GM23338 (cell line): Measurements from ENCODE around the gene SSH2. TPM values are rescaled to one million over a fixed set of nuclear protein-coding genes. Genes with fewer than 3 reads are reported as not detected.

Source experiments
- ATAC-seq: fragments of 200-7000 bp; cut with Tn5 transposase; 3 replicates; pipeline ENCODE4 v1.9.1; 2020
- DNase-seq: peaks from one replicate; pipeline ENCODE4 v3.0.0-alpha.2; 2015; ENCODE audit warnings: low spot score
- H2AFZ ChIP-seq: fragments of 200-600 bp; sonication (generic); 2 replicates; pipeline ENCODE4 v1.8.0; 2016; ENCODE audit warnings: antibody characterized with exemption, mild to moderate bottlenecking, moderate library complexity
- H3F3A ChIP-seq: fragments of 200-600 bp; sonication (generic); replicated peaks from 2 replicates; pipeline ENCODE4 v1.8.0; 2017; ENCODE audit warnings: antibody characterized with exemption, mixed run types, low read depth
- H3K27ac ChIP-seq: fragments of 200-600 bp; sonication (generic); 2 replicates; pipeline ENCODE4 v1.6.1; 2016; ENCODE audit warnings: low read depth
- H3K27me3 ChIP-seq: fragments of 200-600 bp; sonication (generic); 2 replicates; pipeline ENCODE4 v1.8.0; 2016; ENCODE audit warnings: mild to moderate bottlenecking, mixed run types, moderate library complexity; ENCODE audit not compliant: insufficient read depth
- H3K36me3 ChIP-seq: fragments of 200-600 bp; sonication (generic); 2 replicates; pipeline ENCODE4 v1.8.0; 2016; ENCODE audit warnings: mild to moderate bottlenecking; ENCODE audit not compliant: insufficient read depth
- H3K4me1 ChIP-seq: fragments of 200-600 bp; sonication (generic); 2 replicates; pipeline ENCODE4 v1.8.0; 2016; ENCODE audit warnings: mild to moderate bottlenecking, moderate library complexity; ENCODE audit not compliant: insufficient read depth
- H3K4me2 ChIP-seq: fragments of 200-600 bp; sonication (generic); 2 replicates; pipeline ENCODE4 v1.7.1; 2017; ENCODE audit warnings: mixed run types
- H3K4me3 ChIP-seq: fragments of 200-600 bp; sonication (generic); 2 replicates; pipeline ENCODE4 v1.6.1; 2016; ENCODE audit warnings: mixed run types
- H3K79me2 ChIP-seq: fragments of 200-600 bp; sonication (generic); replicated peaks from 2 replicates; pipeline ENCODE4 v1.8.0; 2017; ENCODE audit warnings: mild to moderate bottlenecking; ENCODE audit not compliant: insufficient read depth
- H3K9me2 ChIP-seq: fragments of 200-600 bp; sonication (generic); 2 replicates; pipeline ENCODE4 v1.8.0; 2017; ENCODE audit not compliant: insufficient read depth
- H4K20me1 ChIP-seq: fragments of 200-600 bp; sonication (generic); replicated peaks from 2 replicates; pipeline ENCODE4 v1.8.0; 2017; ENCODE audit warnings: mild to moderate bottlenecking; ENCODE audit not compliant: insufficient read depth
- H3K27ac Mint-ChIP-seq: 2 replicates; pipeline ENCODE4 v1.8.0; 2020; ENCODE audit warnings: inconsistent platforms, mild to moderate bottlenecking, moderate library complexity, mixed read lengths
- H3K27me3 Mint-ChIP-seq: 3 replicates; pipeline ENCODE4 v1.8.0; 2022; ENCODE audit warnings: low read depth, mild to moderate bottlenecking, moderate library complexity, mixed read lengths, inconsistent platforms; ENCODE audit not compliant: insufficient read depth, poor library complexity
- H3K36me3 Mint-ChIP-seq: 3 replicates; pipeline ENCODE4 v1.8.0; 2021; ENCODE audit warnings: low read depth, mild to moderate bottlenecking, inconsistent platforms, moderate library complexity, mixed read lengths
- H3K4me1 Mint-ChIP-seq: 3 replicates; pipeline ENCODE4 v1.8.0; 2020; ENCODE audit warnings: mild to moderate bottlenecking, inconsistent platforms, mixed read lengths
- H3K4me3 Mint-ChIP-seq: 3 replicates; pipeline ENCODE4 v1.8.0; 2021; ENCODE audit warnings: moderate library complexity, mild to moderate bottlenecking, inconsistent platforms, mixed read lengths
- H3K9me3 Mint-ChIP-seq: 3 replicates; pipeline ENCODE4 v1.8.0; 2020; ENCODE audit warnings: moderate library complexity, mild to moderate bottlenecking, inconsistent platforms, mixed read lengths
- EZH2phosphoT487 ChIP-seq: fragments of 200-600 bp; sonication (generic); IDR thresholded peaks from one replicate; pipeline ENCODE4 v1.8.1; 2018; ENCODE audit warnings: antibody characterized with exemption; ENCODE audit not compliant: unreplicated experiment
- POLR2AphosphoS5 ChIP-seq: IDR thresholded peaks from 2 replicates; pipeline ENCODE4 v1.6.1; 2016; ENCODE audit warnings: antibody characterized with exemption, low read depth
- STAT1 ChIP-seq: IDR thresholded peaks from one replicate; pipeline ENCODE4 v1.6.1; 2016; ENCODE audit warnings: antibody characterized with exemption; ENCODE audit not compliant: unreplicated experiment
- ZNF114 ChIP-seq: fragments of 250-450 bp; sonication (Bioruptor Pico); IDR thresholded peaks from 2 replicates; pipeline ENCODE4 v1.5.0; 2020; ENCODE audit warnings: mild to moderate bottlenecking, moderate library complexity
- ZNF331 ChIP-seq: fragments of 250-450 bp; sonication (Bioruptor Pico); IDR thresholded peaks from 2 replicates; pipeline ENCODE4 v1.5.0; 2020; ENCODE audit warnings: low read depth, mild to moderate bottlenecking, moderate library complexity
- polyA plus RNA-seq: library from polyadenylated mRNA; unstranded; fragments of >200 nt; fragmentation: Nextera tagmentation; extraction: Ambion mirVana; gene quantifications from 2 replicates; pipeline ENCODE4 v1.2.1, GENCODE V29; 2016
- total RNA-seq: library from RNA; depleted of rRNA; stranded (reverse); fragments of >200 nt; shearing (Covaris generic); gene quantifications from 2 replicates; pipeline ENCODE4 v1.2.3, GENCODE V29; 2014
- TF ChIP-seq, protein P1 (sequence below), 2 experiments: fragments of 200-600 bp in 1 of 2; sonication (generic) in 1 of 2; conservative IDR thresholded peaks; 2 replicates each; pipeline versions ENCODE4 v1.5.1 to v1.6.1; 2016 to 2017; ENCODE audit warnings: antibody characterized with exemption in 2 of 2, low read depth in 2 of 2, mild to moderate bottlenecking in 2 of 2, moderate library complexity in 1 of 2
- TF ChIP-seq, protein P2 (sequence below): fragments of 250-450 bp; sonication (Bioruptor Pico); IDR thresholded peaks from 2 replicates; pipeline ENCODE4 v1.5.0; 2020; ENCODE audit warnings: mild to moderate bottlenecking, moderate library complexity
- TF ChIP-seq, protein P3 (sequence below): IDR thresholded peaks from 2 replicates; pipeline ENCODE4 v1.6.1; 2016; ENCODE audit warnings: antibody characterized with exemption

Gene SSH2
- total and polyA plus RNA-seq, 2 experiments from 2014 or later, result 9.9 to 12.1 TPM

DNA sequence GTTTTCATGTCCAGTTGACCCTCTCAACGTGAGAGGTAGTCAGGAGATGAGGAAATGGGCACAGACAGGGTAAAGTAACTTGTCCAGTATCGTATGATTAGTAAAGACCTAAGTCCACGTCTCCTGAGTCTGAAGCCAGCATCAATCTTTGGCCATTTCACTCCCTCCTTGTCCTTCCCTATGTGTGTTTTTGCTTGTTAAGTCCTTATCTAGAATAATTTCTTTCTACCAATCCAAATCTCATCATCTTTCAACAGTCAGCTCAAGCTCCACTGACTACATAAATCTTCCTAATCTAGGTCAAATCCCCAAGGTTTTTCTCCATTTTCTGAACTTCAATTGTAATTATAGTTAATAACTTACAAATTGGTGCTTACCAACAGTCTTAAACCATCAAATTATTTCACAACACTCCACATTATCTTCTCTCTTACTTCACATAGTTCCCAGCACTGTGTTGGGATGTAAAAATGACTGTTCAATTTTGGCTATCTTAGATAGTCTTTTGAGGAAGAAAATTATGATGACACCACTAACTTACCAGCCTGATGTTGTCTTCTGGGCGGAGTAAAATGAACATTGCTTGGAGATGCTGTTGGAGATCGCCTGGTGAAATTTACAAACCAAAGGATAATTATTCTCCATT, 235.0 kb downstream of the SSH2 start (continued):
- TF ChIP-seq, protein P1, sequence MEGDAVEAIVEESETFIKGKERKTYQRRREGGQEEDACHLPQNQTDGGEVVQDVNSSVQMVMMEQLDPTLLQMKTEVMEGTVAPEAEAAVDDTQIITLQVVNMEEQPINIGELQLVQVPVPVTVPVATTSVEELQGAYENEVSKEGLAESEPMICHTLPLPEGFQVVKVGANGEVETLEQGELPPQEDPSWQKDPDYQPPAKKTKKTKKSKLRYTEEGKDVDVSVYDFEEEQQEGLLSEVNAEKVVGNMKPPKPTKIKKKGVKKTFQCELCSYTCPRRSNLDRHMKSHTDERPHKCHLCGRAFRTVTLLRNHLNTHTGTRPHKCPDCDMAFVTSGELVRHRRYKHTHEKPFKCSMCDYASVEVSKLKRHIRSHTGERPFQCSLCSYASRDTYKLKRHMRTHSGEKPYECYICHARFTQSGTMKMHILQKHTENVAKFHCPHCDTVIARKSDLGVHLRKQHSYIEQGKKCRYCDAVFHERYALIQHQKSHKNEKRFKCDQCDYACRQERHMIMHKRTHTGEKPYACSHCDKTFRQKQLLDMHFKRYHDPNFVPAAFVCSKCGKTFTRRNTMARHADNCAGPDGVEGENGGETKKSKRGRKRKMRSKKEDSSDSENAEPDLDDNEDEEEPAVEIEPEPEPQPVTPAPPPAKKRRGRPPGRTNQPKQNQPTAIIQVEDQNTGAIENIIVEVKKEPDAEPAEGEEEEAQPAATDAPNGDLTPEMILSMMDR (conservative IDR thresholded peaks at IDR 0.05; ENCODE audit: low read depth in 2 of 2), result no peak
- TF ChIP-seq, protein P2, sequence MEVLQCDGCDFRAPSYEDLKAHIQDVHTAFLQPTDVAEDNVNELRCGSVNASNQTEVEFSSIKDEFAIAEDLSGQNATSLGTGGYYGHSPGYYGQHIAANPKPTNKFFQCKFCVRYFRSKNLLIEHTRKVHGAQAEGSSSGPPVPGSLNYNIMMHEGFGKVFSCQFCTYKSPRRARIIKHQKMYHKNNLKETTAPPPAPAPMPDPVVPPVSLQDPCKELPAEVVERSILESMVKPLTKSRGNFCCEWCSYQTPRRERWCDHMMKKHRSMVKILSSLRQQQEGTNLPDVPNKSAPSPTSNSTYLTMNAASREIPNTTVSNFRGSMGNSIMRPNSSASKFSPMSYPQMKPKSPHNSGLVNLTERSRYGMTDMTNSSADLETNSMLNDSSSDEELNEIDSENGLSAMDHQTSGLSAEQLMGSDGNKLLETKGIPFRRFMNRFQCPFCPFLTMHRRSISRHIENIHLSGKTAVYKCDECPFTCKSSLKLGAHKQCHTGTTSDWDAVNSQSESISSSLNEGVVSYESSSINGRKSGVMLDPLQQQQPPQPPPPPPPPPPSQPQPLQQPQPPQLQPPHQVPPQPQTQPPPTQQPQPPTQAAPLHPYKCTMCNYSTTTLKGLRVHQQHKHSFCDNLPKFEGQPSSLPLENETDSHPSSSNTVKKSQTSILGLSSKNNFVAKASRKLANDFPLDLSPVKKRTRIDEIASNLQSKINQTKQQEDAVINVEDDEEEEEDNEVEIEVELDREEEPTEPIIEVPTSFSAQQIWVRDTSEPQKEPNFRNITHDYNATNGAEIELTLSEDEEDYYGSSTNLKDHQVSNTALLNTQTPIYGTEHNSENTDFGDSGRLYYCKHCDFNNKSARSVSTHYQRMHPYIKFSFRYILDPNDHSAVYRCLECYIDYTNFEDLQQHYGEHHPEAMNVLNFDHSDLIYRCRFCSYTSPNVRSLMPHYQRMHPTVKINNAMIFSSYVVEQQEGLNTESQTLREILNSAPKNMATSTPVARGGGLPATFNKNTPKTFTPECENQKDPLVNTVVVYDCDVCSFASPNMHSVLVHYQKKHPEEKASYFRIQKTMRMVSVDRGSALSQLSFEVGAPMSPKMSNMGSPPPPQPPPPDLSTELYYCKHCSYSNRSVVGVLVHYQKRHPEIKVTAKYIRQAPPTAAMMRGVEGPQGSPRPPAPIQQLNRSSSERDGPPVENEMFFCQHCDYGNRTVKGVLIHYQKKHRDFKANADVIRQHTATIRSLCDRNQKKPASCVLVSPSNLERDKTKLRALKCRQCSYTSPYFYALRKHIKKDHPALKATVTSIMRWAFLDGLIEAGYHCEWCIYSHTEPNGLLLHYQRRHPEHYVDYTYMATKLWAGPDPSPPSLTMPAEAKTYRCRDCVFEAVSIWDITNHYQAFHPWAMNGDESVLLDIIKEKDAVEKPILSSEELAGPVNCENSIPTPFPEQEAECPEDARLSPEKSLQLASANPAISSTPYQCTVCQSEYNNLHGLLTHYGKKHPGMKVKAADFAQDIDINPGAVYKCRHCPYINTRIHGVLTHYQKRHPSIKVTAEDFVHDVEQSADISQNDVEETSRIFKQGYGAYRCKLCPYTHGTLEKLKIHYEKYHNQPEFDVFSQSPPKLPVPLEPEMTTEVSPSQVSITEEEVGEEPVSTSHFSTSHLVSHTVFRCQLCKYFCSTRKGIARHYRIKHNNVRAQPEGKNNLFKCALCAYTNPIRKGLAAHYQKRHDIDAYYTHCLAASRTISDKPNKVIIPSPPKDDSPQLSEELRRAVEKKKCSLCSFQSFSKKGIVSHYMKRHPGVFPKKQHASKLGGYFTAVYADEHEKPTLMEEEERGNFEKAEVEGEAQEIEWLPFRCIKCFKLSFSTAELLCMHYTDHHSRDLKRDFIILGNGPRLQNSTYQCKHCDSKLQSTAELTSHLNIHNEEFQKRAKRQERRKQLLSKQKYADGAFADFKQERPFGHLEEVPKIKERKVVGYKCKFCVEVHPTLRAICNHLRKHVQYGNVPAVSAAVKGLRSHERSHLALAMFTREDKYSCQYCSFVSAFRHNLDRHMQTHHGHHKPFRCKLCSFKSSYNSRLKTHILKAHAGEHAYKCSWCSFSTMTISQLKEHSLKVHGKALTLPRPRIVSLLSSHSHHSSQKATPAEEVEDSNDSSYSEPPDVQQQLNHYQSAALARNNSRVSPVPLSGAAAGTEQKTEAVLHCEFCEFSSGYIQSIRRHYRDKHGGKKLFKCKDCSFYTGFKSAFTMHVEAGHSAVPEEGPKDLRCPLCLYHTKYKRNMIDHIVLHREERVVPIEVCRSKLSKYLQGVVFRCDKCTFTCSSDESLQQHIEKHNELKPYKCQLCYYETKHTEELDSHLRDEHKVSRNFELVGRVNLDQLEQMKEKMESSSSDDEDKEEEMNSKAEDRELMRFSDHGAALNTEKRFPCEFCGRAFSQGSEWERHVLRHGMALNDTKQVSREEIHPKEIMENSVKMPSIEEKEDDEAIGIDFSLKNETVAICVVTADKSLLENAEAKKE (CRISPR knock-in tag), result no peak
- TF ChIP-seq, protein P3, sequence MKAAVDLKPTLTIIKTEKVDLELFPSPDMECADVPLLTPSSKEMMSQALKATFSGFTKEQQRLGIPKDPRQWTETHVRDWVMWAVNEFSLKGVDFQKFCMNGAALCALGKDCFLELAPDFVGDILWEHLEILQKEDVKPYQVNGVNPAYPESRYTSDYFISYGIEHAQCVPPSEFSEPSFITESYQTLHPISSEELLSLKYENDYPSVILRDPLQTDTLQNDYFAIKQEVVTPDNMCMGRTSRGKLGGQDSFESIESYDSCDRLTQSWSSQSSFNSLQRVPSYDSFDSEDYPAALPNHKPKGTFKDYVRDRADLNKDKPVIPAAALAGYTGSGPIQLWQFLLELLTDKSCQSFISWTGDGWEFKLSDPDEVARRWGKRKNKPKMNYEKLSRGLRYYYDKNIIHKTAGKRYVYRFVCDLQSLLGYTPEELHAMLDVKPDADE, result no peak
- TF ChIP-seq ZNF331 (CRISPR knock-in tag), result no peak
- TF ChIP-seq POLR2AphosphoS5, result no peak

DNA sequence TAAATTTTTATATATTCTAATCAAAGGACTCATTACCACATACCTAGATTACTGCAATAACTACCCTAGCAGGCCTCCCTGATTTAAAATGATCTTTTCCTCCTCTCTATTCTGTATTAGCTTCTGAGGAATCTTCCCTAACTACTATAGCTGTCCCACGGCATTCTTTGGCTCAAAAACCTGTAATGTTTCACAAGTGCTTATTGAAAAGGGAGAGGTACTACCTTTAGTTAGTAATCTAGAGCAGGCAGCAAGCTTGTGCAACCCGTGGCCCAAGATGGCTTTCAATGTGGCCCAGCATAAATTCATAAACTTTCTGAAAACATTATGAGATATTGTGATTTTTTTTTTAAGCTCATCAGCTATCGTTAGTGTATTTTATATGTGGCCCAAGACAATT, 236.3 kb downstream of the SSH2 start:
- ATAC-seq (no peak), DNase-seq (no peak)
- Mint-ChIP-seq H3K4me1 (no peaks in the 10 kb centered on the region), H3K9me3 (no peaks in the 10 kb centered on the region), H3K36me3 (no peaks in the 10 kb centered on the region), H3K27me3 (no peaks in the 10 kb centered on the region), H3K4me3 (no peak overlapping the region), H3K27ac (no peak overlapping the region)
- Histone ChIP-seq H4K20me1 (no peaks in the 10 kb centered on the region), H3K4me2 (no peak overlapping the region), H3K36me3 (no peaks in the 10 kb centered on the region), H3F3A (no peaks in the 10 kb centered on the region), H3K4me3 (no peak overlapping the region), H3K79me2 (no peaks in the 10 kb centered on the region), H3K27me3 (no peaks in the 10 kb centered on the region), H3K9me2 (no peaks in the 10 kb centered on the region), H3K4me1 (no peaks in the 10 kb centered on the region), H3K27ac (no peak overlapping the region), H2AFZ (no peak overlapping the region)
- no peak for TF ChIP-seq POLR2AphosphoS5
- TF ChIP-seq EZH2phosphoT487, result no peak
- TF ChIP-seq, protein P1 (conservative IDR thresholded peaks at IDR 0.05; ENCODE audit: low read depth in 2 of 2), result no peak
- TF ChIP-seq ZNF114, result no peak
- no peak for TF ChIP-seq STAT1
